Amniotic epithelial cell (primary cell): Measurements from ENCODE around the gene CELSR1.

Experiments
- DNase-seq: peaks from one replicate; pipeline ENCODE4 v3.0.0-alpha.2; 2010; ENCODE audit warnings: low read depth

Gene CELSR1

DNA sequence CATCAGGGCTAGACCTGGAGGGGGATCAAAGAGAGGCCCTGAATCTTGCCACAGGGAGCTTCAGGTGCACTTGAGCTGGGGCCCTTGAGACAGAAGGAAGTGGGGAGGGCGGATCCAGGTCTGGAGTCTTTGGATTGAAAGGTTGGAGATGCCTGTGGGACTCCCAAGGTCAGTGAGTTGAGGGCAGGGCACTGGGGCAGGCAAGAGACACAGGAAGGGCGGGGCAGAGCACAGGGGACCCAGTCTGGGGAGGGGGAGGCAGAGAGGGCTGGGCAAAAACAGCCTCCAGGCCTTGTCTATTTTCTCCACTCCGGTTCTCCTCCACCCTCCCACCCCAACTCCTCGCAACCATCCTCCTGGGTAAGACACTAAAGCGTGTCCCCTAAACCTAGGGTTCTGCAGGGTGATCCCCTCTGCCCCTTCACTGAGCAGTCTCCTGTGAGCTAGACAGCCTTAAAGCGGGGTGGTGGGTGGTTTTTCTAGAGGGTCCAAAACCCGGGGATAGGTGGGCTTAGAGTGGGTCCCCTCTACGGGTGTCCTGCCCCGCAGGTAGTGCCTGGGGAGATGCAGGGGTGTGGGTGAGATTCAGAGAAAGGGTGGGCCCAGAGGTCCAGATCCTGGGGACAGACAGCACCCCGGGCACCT is 38.6 kb upstream of the CELSR1 start:
- no peak for DNase-seq

GRCh38 chr22:46574993-46575910 is 37.8 kb upstream of the CELSR1 start:
- DNase-seq: peak; percentile 16

GRCh38 chr22:46574438-46574992 is 37.1 kb upstream of the CELSR1 start:
- DNase-seq: no peak

DNA sequence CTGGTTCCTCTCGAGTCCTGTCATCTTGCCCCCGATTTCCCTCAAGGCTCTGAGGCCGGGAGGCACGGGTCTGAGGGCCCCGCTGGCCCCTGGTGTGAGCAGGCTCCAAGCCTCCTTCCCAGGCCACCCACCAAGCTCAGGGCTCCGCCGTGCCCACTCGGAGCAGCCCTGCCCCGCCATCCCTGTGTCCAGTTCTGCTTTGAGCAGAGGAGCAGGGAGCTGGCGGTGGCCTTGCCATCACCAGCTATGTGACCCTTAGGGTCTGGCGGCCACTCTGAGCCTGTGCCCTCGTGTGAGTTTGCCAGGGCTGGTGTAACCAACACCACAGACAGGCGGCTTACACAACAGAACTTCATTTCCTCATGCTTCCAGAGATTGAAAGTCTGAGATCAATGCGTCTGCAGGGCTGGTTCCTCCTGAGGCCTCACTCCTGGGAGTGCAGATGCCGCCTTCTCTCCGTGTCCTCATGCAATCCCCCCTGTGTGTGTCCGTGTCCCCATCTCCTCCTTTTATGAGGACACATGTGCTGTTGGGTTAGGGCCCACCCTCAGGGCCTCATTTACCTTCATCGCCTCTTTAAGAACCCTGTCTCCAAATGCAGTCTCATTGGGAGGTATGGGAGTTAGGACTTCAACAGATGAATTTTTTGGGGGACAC is 36.5 kb upstream of the CELSR1 start:
- no peak for DNase-seq

- DNase-seq: no peak
Observed at GRCh38 chr22:46572911-46573780, 35.7 kb upstream of the CELSR1 start.

- no peak for DNase-seq
Observed at GRCh38 chr22:46571642-46572250, 34.3 kb upstream of the CELSR1 start.

GRCh38 chr22:46569848-46570695 is 32.7 kb upstream of the CELSR1 start:
- DNase-seq: no peak

GRCh38 chr22:46569055-46569847 is 31.8 kb upstream of the CELSR1 start:
- DNase-seq: no peak

DNA sequence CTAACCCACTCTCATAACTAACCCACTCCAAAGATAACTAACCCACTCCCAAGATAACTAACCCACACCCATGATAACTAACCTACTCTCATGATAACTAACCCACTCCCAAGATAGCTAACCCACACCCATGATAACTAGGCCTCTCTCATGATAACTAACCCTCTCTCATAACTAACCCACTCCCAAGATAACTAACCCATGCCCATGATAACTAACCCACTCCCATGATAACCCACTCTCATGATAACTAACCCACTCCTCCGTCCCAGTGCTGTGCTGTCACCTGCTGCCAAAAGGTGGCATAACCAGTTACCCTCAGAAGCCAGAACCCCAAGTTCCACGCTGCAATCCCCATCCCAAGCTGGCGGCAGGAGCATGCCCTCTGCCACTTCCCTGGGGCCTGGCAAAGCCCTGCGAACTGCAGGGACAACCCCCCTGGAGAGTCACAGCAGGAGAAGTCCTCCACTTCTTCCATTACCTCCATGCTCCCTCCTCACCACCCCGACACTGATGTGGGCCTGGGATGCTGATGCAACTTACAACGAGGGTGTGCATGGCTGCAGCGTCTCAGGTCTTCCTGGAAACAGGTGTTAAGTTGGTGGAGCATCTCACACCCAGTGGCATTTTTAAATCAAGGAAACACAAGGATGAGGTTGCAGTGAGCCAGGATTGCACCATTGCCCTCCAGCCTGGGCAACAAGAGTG is 30.8 kb upstream of the CELSR1 start:
- DNase-seq: no peak

DNA sequence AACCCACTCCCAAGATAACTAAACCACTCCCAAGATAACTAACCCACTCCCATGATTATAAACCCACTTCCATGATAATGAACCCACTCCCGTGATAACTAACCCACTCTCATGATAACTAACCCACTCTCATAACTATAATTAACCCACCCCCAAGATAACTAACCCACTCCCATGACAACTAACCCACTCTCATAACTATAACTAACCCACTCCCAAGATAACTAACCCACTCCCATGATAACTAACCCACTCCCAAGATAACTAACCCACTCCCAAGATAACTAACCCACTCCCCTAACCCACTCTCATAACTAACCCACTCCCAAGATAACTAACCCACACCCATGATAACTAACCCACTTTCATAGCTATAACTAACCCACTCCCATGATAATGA is 30.1 kb upstream of the CELSR1 start:
- DNase-seq: no peak

GRCh38 chr22:46564084-46564714 is 26.8 kb upstream of the CELSR1 start:
- no peak for DNase-seq

GRCh38 chr22:46563381-46564083 is 26.1 kb upstream of the CELSR1 start:
- peak; percentile 29 for DNase-seq

DNA sequence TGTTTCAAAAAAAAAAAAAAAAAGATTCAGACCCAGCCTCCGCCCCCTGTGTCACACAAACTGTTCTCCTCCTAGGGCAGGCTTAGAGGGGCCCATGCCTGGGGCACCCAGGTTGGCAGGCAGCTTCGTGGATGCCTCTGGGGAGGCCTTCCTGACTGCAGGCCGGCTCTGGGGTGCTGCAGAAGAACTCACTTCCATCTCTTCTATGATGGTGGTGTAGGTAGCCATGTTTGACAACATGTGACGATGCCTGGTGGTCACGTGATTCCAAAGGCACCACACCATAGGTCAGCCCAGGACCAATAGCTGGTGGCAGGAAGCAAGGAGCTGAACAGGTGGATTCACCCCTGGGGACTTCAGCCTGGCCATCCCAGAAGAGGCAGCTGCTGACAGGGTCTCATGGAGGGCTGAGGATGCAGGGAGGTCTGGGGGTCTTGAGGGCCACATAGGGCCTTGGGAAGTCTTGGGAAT is 24.1 kb upstream of the CELSR1 start:
- peak; percentile 35 for DNase-seq

- no peak for DNase-seq
Observed at GRCh38 chr22:46560696-46561295, 23.4 kb upstream of the CELSR1 start.

- no peak for DNase-seq
Observed at GRCh38 chr22:46557736-46558480, 20.5 kb upstream of the CELSR1 start.

- no peak for DNase-seq
Observed at GRCh38 chr22:46556775-46557174, 19.4 kb upstream of the CELSR1 start.
